GM18517 (cell line): Measurements from ENCODE around the gene CD160.
"Not testable (repeated sequence)": the region's sequence is repeated elsewhere in the genome, so short reads cannot be mapped to it uniquely, and the experiment has no call there.

Experiments
- ATAC-seq: cut with Tn5 transposase; IDR thresholded peaks from one replicate; pipeline ENCODE4 v1.9.1; 2021; ENCODE audit warnings: mild to moderate bottlenecking, moderate library complexity; ENCODE audit not compliant: unreplicated experiment

CD160 gene

GRCh38 chr1:145708063-145708462 lies 11.2 kb upstream of the CD160 start:
- no peak for ATAC-seq

- ATAC-seq: no peak
Measured at GRCh38 chr1:145710291-145711027, 8.8 kb upstream of the CD160 start.

GRCh38 chr1:145711213-145711651 lies 8.1 kb upstream of the CD160 start:
- ATAC-seq: no peak

GRCh38 chr1:145714524-145715111 lies 4.7 kb upstream of the CD160 start:
- ATAC-seq: no peak

- no peak for ATAC-seq
Measured at GRCh38 chr1:145716641-145717345, 2.5 kb upstream of the CD160 start.

- ATAC-seq: no peak
Measured at GRCh38 chr1:145717833-145718232, 1.5 kb upstream of the CD160 start.

- ATAC-seq: not testable (repeated sequence)
Measured at GRCh38 chr1:145718465-145718864, 834 bp upstream of the CD160 start.

GRCh38 chr1:145720556-145720877 lies 1.2 kb downstream of the CD160 start:
- no peak for ATAC-seq

- no peak for ATAC-seq
Measured at GRCh38 chr1:145720878-145721671, 1.8 kb downstream of the CD160 start.

GRCh38 chr1:145726193-145726592 lies 6.9 kb downstream of the CD160 start:
- ATAC-seq: not testable (repeated sequence)

GRCh38 chr1:145729196-145729595 lies 9.9 kb downstream of the CD160 start:
- ATAC-seq: no peak

- no peak for ATAC-seq
Measured at GRCh38 chr1:145729666-145730436, 10.6 kb downstream of the CD160 start.

- ATAC-seq: no peak
Measured at GRCh38 chr1:145730467-145730866, 11.2 kb downstream of the CD160 start.

GRCh38 chr1:145730900-145731299 lies 11.6 kb downstream of the CD160 start:
- no peak for ATAC-seq

GRCh38 chr1:145736191-145736590 lies 16.9 kb downstream of the CD160 start:
- no peak for ATAC-seq

GRCh38 chr1:145740269-145740668 lies 21.0 kb downstream of the CD160 start:
- no peak for ATAC-seq

GRCh38 chr1:145747398-145748247 lies 28.3 kb downstream of the CD160 start:
- no peak for ATAC-seq

GRCh38 chr1:145750426-145750825 lies 31.1 kb downstream of the CD160 start:
- ATAC-seq: no peak

- no peak for ATAC-seq
Measured at GRCh38 chr1:145751491-145752037, 32.3 kb downstream of the CD160 start.
